ENCODE measurements around the gene SRSF5.
"Not testable (repeated sequence)": the region's sequence is repeated elsewhere in the genome, so short reads cannot be mapped to it uniquely, and the experiment has no call there.

SRSF5 gene

GRCh38 chr14:69796797-69797500, 30.0 kb downstream of the SRSF5 start, which contains the start of gene SLC10A1:
Gene SLC10A1, minus strand, starts transcription at chr14:69797241. Its CDS starts 86 bp downstream, at chr14:69797155.
- intact Hi-C loops (cut with DNase I): no loop called here
- DNase-seq: no peak

- no peak for DNase-seq
- intact Hi-C loops (cut with DNase I): no loop called here
Observed at GRCh38 chr14:69797573-69798338, 30.8 kb downstream of the SRSF5 start.

- DNase-seq: no peak
- intact Hi-C loops (cut with DNase I): no loop called here
Observed at GRCh38 chr14:69798339-69798735, 31.4 kb downstream of the SRSF5 start.

GRCh38 chr14:69803753-69804152, 36.8 kb downstream of the SRSF5 start:
- DNase-seq: no peak
- intact Hi-C loops (cut with DNase I): no loop called here

GRCh38 chr14:69804902-69805301, 38.0 kb downstream of the SRSF5 start:
- no peak for DNase-seq
- intact Hi-C loops (cut with DNase I): no loop called here

- intact Hi-C loops (cut with DNase I): no loop called here
- no peak for DNase-seq
Observed at GRCh38 chr14:69807192-69807591, 40.2 kb downstream of the SRSF5 start.

GRCh38 chr14:69808919-69809808, 42.2 kb downstream of the SRSF5 start:
- intact Hi-C loops (cut with DNase I): no loop called here
- no peak for DNase-seq

- DNase-seq: no peak
- intact Hi-C loops (cut with DNase I): no loop called here
Observed at GRCh38 chr14:69811227-69811867, 44.4 kb downstream of the SRSF5 start.

GRCh38 chr14:69811868-69812252, 44.9 kb downstream of the SRSF5 start:
- intact Hi-C loops (cut with DNase I): no loop called here
- DNase-seq: no peak

GRCh38 chr14:69812711-69813110, 45.8 kb downstream of the SRSF5 start:
- DNase-seq: no peak
- intact Hi-C loops (cut with DNase I): no loop called here

- intact Hi-C loops (cut with DNase I); DNase-seq: not testable (repeated sequence)
Observed at GRCh38 chr14:69813346-69813745, 46.4 kb downstream of the SRSF5 start.

- intact Hi-C loops (cut with DNase I): no loop called here
- DNase-seq: no peak
Observed at GRCh38 chr14:69814397-69814796, 47.5 kb downstream of the SRSF5 start.

GRCh38 chr14:69815556-69815955, 48.6 kb downstream of the SRSF5 start:
- intact Hi-C loops (cut with DNase I): loop anchor here (5.0 kb wide), 1 partner anchor 212 kb away; no protein-coding TSS in a partner anchor
- peak in 1 of 42 donors; percentile 14 for DNase-seq

- no peak for DNase-seq
- intact Hi-C loops (cut with DNase I): loop anchor here (5.0 kb wide), 1 partner anchor 211 kb away; no protein-coding TSS in a partner anchor
Observed at GRCh38 chr14:69816216-69816615, 49.3 kb downstream of the SRSF5 start.

GRCh38 chr14:69818758-69819191, 51.8 kb downstream of the SRSF5 start:
- peak in 36 of 42 donors; percentile 11 to 88 (median 54) for DNase-seq
- intact Hi-C loops (cut with DNase I): loop anchor here (5.0 kb wide), 1 partner anchor 209 kb away; no protein-coding TSS in a partner anchor

- intact Hi-C loops (cut with DNase I): loop anchor here (5.0 kb wide), 1 partner anchor 208 kb away; no protein-coding TSS in a partner anchor
- no peak for DNase-seq
Observed at GRCh38 chr14:69819607-69820006, 52.7 kb downstream of the SRSF5 start.

GRCh38 chr14:69820991-69821390, 54.0 kb downstream of the SRSF5 start:
- DNase-seq: no peak
- intact Hi-C loops (cut with DNase I): no loop called here

Measured in head of caudate nucleus (tissue), 42 donors.